IPS-18a (cell line): Measurements from ENCODE around the gene MBD3.

ENCODE experiments used
- H3K27ac ChIP-seq: one replicate; pipeline ENCODE4 v1.5.1; 2013; ENCODE audit warnings: low read length
- H3K27me3 ChIP-seq: one replicate; pipeline ENCODE4 v1.6.1; 2013; ENCODE audit warnings: mild to moderate bottlenecking, low read length; ENCODE audit not compliant: control insufficient read depth, insufficient read depth
- H3K36me3 ChIP-seq: one replicate; pipeline ENCODE4 v1.6.1; 2013; ENCODE audit warnings: low read depth, low read length; ENCODE audit not compliant: control insufficient read depth
- H3K4me1 ChIP-seq: one replicate; pipeline ENCODE4 v1.6.1; 2013; ENCODE audit warnings: low read depth, low read length; ENCODE audit not compliant: control insufficient read depth
- H3K4me3 ChIP-seq: one replicate; pipeline ENCODE4 v1.5.1; 2013; ENCODE audit warnings: low read length
- H3K9ac ChIP-seq: one replicate; pipeline ENCODE4 v1.6.1; 2013; ENCODE audit warnings: mild to moderate bottlenecking, low read length, moderate library complexity
- H3K9me3 ChIP-seq: one replicate; pipeline ENCODE4 v1.6.1; 2013; ENCODE audit warnings: low read depth, low read length; ENCODE audit not compliant: control insufficient read depth

The MBD3 gene

DNA sequence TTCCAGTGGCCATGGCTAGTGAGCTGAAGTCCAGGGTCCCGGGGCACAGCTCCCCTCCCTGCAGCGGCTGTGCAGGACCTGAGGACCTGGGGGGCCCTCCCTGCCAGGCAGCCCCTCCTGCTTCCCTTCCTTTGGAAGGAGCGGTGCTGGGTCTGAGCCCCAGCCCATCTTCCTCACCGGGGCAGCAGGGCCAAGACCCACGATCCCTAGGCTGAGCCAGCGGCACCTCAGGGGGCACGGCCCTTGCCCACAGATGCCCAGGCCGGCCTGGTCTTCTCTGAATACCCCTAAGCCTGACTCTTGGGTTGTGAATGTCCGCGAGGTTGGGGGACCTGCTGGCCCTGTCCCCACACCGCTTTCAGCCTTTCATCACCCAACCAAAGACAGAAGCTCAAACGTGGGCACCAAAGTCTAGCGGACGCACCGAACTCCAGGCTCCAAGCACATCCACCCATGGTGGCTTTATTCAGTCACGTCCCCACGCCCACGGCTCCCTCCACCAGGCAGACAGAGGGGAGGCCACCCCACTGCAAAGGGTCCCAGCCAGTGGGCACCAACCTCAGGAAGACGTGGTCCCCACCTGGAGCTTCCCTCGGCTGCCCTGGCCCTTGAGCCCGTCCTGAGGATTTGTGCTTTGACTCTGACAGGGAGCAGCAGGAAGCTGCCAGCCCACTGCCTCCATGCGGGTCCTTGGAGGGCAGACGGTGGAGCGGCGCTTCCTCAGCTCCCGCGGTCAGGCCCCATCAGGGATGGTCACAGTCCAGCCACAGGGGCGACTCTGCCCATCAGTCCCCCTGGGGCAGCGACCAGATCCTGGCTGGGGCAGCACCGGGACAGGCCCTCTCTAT lies 16.2 kb downstream of the MBD3 start:
- Histone ChIP-seq H3K4me3 (no peak overlapping the region), H3K4me1 (no peaks in the 10 kb centered on the region), H3K9me3 (no peaks in the 10 kb centered on the region), H3K9ac (no peak overlapping the region), H3K27me3 (no peaks in the 10 kb centered on the region), H3K36me3 (peaks cover 24% of the 10 kb centered on the region), H3K27ac (no peak overlapping the region)

- H3K9ac ChIP-seq = no peak overlapping the region
- no peaks in the 10 kb centered on the region for H3K9me3 ChIP-seq
- H3K27ac ChIP-seq = no peak overlapping the region
- H3K4me1 ChIP-seq = no peaks in the 10 kb centered on the region
- H3K27me3 ChIP-seq = peaks cover 6% of the 10 kb centered on the region
- peaks cover 15% of the 10 kb centered on the region for H3K36me3 ChIP-seq
- no peak overlapping the region for H3K4me3 ChIP-seq
These were observed 17.1 kb downstream of the MBD3 start for GRCh38 chr19:1575323-1576241.

DNA sequence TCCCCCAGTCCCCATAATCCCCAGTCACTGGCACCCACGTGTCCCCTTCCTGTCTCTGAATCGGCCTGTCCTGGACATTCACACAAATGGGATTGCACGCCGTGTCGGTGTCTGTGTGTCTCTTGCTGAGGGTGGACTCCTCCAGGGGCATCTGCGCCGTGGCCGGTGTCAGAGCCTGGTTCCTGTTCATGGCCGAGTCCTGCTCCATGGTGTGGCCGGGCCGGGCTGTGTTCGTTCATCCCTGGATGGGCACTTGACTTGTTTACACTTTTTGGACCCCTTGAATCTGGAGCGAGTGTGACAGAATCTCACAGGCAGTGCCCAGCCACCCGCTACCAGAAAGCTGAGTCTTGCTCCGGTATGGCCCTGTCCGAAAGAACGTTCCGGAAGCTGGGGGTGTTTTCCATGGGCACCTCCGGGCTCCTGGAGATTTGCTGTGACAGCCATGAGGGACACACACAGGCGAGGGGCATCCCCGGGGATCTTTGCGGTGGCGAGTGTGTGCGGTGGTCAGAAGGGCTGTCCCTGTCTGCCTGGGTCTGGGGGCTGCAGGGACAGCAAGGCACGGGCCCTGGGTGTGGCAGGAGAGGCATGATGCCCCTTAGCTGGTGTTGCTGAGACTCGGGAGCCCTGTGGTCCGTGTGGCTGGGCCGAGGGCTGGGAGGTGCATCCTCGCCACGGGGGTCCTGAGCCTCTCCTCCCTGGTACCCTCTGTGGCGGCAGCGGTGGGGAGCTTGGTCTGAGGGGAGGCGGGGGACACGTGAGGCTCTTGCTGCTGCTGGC lies 18.1 kb downstream of the MBD3 start:
- Histone ChIP-seq H3K36me3 (peaks cover 5% of the 10 kb centered on the region), H3K4me3 (no peak overlapping the region), H3K9me3 (no peaks in the 10 kb centered on the region), H3K27me3 (peaks cover 17% of the 10 kb centered on the region), H3K9ac (no peak overlapping the region), H3K27ac (no peak overlapping the region), H3K4me1 (no peaks in the 10 kb centered on the region)

DNA sequence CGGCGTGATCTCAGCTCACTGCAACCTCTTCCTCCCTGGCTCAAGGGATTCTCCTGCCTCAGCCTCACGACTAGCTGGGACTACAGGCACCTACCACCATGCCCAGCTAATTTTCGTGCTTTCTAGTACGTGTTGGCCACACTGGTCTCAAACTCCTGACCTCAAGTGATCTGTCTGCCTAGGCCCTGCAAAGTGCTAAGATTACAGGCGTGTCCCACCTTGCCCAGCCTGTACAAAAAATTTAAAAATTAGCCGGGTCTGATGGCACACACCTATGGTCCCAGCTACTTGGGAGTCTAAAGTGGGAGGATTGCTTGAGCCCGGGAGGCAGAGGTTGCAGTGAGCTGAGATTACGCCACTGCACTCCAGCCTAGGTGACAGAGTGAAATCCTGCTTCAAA lies 19.9 kb downstream of the MBD3 start:
- Histone ChIP-seq H3K36me3 (no peaks in the 10 kb centered on the region), H3K4me1 (no peaks in the 10 kb centered on the region), H3K27ac (no peak overlapping the region), H3K27me3 (peaks cover 28% of the 10 kb centered on the region), H3K9ac (no peak overlapping the region), H3K4me3 (no peak overlapping the region), H3K9me3 (no peaks in the 10 kb centered on the region)

- Histone ChIP-seq H3K9ac (no peak overlapping the region), H3K27me3 (peaks cover 28% of the 10 kb centered on the region), H3K9me3 (no peaks in the 10 kb centered on the region), H3K36me3 (no peaks in the 10 kb centered on the region), H3K4me1 (no peaks in the 10 kb centered on the region), H3K27ac (no peak overlapping the region), H3K4me3 (no peak overlapping the region)
These were observed 21.3 kb downstream of the MBD3 start for GRCh38 chr19:1571358-1571757.

- Histone ChIP-seq H3K36me3 (no peaks in the 10 kb centered on the region), H3K9ac (no peak overlapping the region), H3K9me3 (no peaks in the 10 kb centered on the region), H3K27me3 (peaks cover 28% of the 10 kb centered on the region), H3K4me3 (no peak overlapping the region), H3K4me1 (no peaks in the 10 kb centered on the region), H3K27ac (no peak overlapping the region)
These were observed 21.8 kb downstream of the MBD3 start for GRCh38 chr19:1570836-1571235.

- Histone ChIP-seq H3K27ac (no peak overlapping the region), H3K9ac (no peak overlapping the region), H3K9me3 (no peaks in the 10 kb centered on the region), H3K36me3 (no peaks in the 10 kb centered on the region), H3K27me3 (peaks cover 28% of the 10 kb centered on the region), H3K4me1 (peaks cover 4% of the 10 kb centered on the region), H3K4me3 (no peak overlapping the region)
These were observed 22.7 kb downstream of the MBD3 start for GRCh38 chr19:1569997-1570396.

DNA sequence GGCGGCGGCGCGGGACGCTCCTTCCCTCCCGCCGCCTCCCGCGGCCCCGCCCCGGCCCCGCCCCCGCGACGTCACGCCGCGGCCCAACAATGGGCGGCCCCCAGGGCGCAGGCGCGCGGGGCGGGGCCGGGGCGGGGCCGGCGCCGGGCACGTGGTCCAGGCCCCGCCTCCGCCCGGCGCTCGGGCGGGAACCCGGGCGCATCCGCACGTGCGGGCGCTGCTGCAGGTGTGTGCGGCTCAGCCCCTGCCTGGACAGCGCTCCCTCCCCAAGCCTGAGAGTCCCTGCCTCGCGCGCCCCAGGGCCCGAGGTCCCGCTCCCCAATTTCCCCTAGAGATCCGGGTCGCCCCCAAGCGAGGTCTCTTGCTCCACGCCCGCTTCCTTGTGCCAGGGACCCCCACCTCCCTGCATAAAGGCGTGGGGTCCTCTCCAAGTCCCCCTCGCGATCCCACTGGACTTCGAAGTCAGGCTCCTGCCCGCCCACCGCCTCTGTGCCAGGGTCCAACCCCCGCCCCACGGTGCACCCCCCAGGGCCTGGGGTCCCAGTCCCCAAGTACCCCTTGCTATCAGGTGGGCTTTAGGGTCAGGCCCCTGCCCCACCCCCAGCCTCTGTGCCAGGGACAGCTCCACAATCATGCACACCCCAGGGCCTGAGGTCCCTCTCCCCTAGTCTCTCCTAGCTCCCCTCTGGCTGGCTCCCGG lies 24.2 kb downstream of the MBD3 start, which contains the start of gene MEX3D:
Gene MEX3D (minus strand): TSS at position 6 of the 700 bp plus-strand sequence. CDS start 267 bp downstream, outside the sequence.
- Histone ChIP-seq H3K9ac (peak within 1 kb of the TSS; percentile 94), H3K27ac (no peak within 1 kb of the TSS), H3K4me1 (peaks cover 4% of the 10 kb centered on the region), H3K4me3 (peak within 1 kb of the TSS; percentile 79), H3K9me3 (no peaks in the 10 kb centered on the region), H3K36me3 (peaks cover under 1% of the 10 kb centered on the region), H3K27me3 (peaks cover 28% of the 10 kb centered on the region)

- Histone ChIP-seq H3K9me3 (no peaks in the 10 kb centered on the region), H3K27me3 (peaks cover 28% of the 10 kb centered on the region), H3K36me3 (peaks cover 7% of the 10 kb centered on the region), H3K9ac (no peak overlapping the region), H3K4me3 (no peak overlapping the region), H3K4me1 (peaks cover 4% of the 10 kb centered on the region), H3K27ac (no peak overlapping the region)
These were observed 24.8 kb downstream of the MBD3 start for GRCh38 chr19:1567848-1568227.

GRCh38 chr19:1567116-1567847 lies 25.4 kb downstream of the MBD3 start:
- H3K27ac ChIP-seq = no peak overlapping the region
- peak overlapping the region; percentile 94 for H3K9ac ChIP-seq
- peaks cover 28% of the 10 kb centered on the region for H3K27me3 ChIP-seq
- H3K9me3 ChIP-seq = no peaks in the 10 kb centered on the region
- peak overlapping the region; percentile 79 for H3K4me3 ChIP-seq
- peaks cover 11% of the 10 kb centered on the region for H3K36me3 ChIP-seq
- H3K4me1 ChIP-seq = peaks cover 4% of the 10 kb centered on the region
